HL-60 (cell line): Measurements from ENCODE around the gene CHRNA4.
"Not testable (repeated sequence)": the region's sequence is repeated elsewhere in the genome, so short reads cannot be mapped to it uniquely, and the experiment has no call there.

Experiments used
- DNase-seq, 2 experiments: peaks; one replicate each; pipeline ENCODE4 v3.0.0-alpha.2; 2010 to 2020; ENCODE audit warnings: low read depth in 1 of 2, low spot score in 1 of 2
- H3K27ac ChIP-seq: fragments of 250-450 bp; sonication (Bioruptor Pico); replicated peaks from 2 replicates; pipeline ENCODE4 v1.5.1; 2020; ENCODE audit warnings: mild to moderate bottlenecking, moderate library complexity
- H3K27me3 ChIP-seq: fragments of 250-450 bp; sonication (Bioruptor Pico); 2 replicates; pipeline ENCODE4 v1.5.1; 2021; ENCODE audit warnings: mild to moderate bottlenecking, moderate library complexity; ENCODE audit not compliant: insufficient read depth, poor library complexity, severe bottlenecking
- H3K4me3 ChIP-seq: replicated peaks from 2 replicates; pipeline ENCODE4 v1.5.1; 2011; ENCODE audit warnings: mild to moderate bottlenecking, control low read depth, low read length; ENCODE audit not compliant: insufficient read depth
- GABPA ChIP-seq: IDR thresholded peaks from 2 replicates; pipeline ENCODE4 v1.6.1; 2012; ENCODE audit warnings: low read depth
- POLR2AphosphoS5 ChIP-seq: IDR thresholded peaks from 2 replicates; pipeline ENCODE4 v1.6.1; 2012; ENCODE audit warnings: low read depth
- SPI1 ChIP-seq: IDR thresholded peaks from 2 replicates; pipeline ENCODE4 v1.6.1; 2012; ENCODE audit warnings: low read depth, mild to moderate bottlenecking, borderline replicate concordance
- TF ChIP-seq, protein P1 (sequence below): IDR thresholded peaks from one replicate; pipeline ENCODE4 v1.5.1; 2011; ENCODE audit warnings: low read length, control low read depth, inconsistent platforms; ENCODE audit not compliant: insufficient read depth
- TF ChIP-seq, protein P2 (sequence below): IDR thresholded peaks from 2 replicates; pipeline ENCODE4 v1.6.1; 2012; ENCODE audit warnings: low read depth; ENCODE audit not compliant: insufficient replicate concordance

CHRNA4 gene

GRCh38 chr20:63308218-63308911 lies 52.8 kb downstream of the CHRNA4 start:
- Histone ChIP-seq H3K27me3 (no peaks in the 10 kb centered on the region), H3K27ac (no peak overlapping the region), H3K4me3 (no peak overlapping the region)
- no peak for DNase-seq
- TF ChIP-seq, protein P1, sequence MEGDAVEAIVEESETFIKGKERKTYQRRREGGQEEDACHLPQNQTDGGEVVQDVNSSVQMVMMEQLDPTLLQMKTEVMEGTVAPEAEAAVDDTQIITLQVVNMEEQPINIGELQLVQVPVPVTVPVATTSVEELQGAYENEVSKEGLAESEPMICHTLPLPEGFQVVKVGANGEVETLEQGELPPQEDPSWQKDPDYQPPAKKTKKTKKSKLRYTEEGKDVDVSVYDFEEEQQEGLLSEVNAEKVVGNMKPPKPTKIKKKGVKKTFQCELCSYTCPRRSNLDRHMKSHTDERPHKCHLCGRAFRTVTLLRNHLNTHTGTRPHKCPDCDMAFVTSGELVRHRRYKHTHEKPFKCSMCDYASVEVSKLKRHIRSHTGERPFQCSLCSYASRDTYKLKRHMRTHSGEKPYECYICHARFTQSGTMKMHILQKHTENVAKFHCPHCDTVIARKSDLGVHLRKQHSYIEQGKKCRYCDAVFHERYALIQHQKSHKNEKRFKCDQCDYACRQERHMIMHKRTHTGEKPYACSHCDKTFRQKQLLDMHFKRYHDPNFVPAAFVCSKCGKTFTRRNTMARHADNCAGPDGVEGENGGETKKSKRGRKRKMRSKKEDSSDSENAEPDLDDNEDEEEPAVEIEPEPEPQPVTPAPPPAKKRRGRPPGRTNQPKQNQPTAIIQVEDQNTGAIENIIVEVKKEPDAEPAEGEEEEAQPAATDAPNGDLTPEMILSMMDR = no peak
- TF ChIP-seq SPI1 (no peak), GABPA (no peak), POLR2AphosphoS5 (no peak)
- TF ChIP-seq, protein P2, sequence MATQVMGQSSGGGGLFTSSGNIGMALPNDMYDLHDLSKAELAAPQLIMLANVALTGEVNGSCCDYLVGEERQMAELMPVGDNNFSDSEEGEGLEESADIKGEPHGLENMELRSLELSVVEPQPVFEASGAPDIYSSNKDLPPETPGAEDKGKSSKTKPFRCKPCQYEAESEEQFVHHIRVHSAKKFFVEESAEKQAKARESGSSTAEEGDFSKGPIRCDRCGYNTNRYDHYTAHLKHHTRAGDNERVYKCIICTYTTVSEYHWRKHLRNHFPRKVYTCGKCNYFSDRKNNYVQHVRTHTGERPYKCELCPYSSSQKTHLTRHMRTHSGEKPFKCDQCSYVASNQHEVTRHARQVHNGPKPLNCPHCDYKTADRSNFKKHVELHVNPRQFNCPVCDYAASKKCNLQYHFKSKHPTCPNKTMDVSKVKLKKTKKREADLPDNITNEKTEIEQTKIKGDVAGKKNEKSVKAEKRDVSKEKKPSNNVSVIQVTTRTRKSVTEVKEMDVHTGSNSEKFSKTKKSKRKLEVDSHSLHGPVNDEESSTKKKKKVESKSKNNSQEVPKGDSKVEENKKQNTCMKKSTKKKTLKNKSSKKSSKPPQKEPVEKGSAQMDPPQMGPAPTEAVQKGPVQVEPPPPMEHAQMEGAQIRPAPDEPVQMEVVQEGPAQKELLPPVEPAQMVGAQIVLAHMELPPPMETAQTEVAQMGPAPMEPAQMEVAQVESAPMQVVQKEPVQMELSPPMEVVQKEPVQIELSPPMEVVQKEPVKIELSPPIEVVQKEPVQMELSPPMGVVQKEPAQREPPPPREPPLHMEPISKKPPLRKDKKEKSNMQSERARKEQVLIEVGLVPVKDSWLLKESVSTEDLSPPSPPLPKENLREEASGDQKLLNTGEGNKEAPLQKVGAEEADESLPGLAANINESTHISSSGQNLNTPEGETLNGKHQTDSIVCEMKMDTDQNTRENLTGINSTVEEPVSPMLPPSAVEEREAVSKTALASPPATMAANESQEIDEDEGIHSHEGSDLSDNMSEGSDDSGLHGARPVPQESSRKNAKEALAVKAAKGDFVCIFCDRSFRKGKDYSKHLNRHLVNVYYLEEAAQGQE = no peak

DNA sequence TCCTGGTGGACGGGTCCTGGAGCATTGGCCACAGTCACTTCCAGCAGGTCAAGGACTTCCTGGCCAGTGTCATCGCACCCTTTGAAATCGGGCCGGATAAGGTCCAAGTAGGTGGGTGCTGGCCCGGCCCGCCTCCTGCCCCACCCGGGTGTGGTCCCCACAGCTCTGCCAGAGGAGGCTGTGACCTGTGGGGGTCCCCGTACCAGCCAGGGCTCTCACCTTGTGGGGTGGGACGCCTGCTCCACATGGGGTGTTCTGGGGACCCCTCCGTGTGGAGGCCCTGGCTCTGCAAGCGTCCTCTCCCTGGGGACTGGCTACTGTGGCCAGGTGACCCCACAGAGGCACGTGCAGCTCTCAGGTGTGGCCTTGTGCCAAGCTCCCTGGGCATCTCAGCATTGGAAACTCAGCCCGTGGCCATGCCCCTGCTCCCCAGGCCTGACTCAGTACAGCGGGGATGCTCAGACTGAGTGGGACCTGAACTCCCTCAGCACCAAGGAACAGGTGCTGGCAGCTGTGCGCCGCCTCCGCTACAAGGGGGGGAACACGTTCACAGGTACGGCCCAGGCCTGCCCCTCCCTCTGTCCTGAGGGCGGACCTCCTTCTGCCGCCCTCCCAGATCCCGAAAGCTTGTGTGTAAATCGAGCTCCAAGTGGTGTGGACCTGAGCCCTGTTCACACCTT lies 53.5 kb downstream of the CHRNA4 start:
- H3K27me3 ChIP-seq = no peaks in the 10 kb centered on the region
- TF ChIP-seq, protein P2 = no peak
- no peak for TF ChIP-seq POLR2AphosphoS5
- TF ChIP-seq GABPA = no peak
- TF ChIP-seq, protein P1 = no peak
- TF ChIP-seq SPI1 = no peak

DNA sequence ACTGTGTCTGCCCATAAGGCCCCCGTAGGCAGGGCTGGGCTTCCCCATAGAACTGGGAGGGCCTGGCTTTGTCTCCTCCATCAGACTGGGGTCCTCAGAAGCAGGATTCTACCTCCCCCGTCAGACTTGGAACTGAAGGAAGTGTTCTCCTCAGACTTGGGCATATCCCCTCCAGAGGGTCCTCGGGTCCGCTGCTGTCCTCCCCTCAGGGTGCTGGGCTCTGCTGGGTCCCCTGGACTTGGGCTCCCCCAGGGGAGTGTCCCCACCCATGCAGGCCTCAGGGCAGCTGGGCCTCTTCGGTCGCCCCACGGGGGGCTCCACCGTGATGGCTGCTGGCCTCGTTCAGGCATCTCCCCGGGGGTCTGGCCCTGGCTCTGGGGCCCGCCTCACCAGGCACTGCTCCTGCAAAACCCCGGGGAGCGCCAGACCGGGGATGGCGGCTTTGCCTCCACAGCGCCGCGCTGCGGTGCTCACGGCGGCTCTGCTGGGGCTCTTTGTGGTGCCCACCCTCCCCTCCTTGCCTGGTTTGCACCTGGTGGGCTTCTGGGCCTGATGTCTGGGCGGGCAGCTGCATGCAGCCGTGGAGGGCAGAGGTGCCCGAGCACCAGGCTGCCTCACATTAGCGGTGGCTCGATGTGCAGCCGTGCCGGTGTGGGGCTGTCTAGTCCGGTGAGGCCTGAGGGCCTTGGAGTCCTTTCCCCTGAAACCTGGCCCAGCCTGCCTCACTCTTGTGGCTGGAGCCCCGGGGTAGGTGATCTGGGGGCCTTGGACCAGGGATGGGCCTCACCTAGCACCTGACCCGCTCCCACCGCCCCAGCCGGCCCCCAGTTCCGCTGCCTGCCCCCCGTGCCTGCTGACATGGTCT lies 54.2 kb downstream of the CHRNA4 start:
- H3K4me3 ChIP-seq = no peak overlapping the region
- TF ChIP-seq, protein P1 = no peak
- TF ChIP-seq, protein P2 = no peak
- no peak for TF ChIP-seq POLR2AphosphoS5
- no peak for TF ChIP-seq SPI1
- no peak for TF ChIP-seq GABPA
- DNase-seq = no peak
- H3K27me3 ChIP-seq = no peaks in the 10 kb centered on the region
- H3K27ac ChIP-seq = no peak overlapping the region

More for the DNA sequence above, 53.5 kb downstream of the CHRNA4 start:
- H3K27ac ChIP-seq = no peak overlapping the region
- DNase-seq = no peak
- H3K4me3 ChIP-seq = no peak overlapping the region

- H3K4me3 ChIP-seq, H3K27me3 ChIP-seq, H3K27ac ChIP-seq, DNase-seq: not testable (repeated sequence)
Observed at GRCh38 chr20:63305933-63306672, 55.0 kb downstream of the CHRNA4 start.
